Measurements from ENCODE around the gene PTPRN2.

GRCh38 chr7:158057446-158057845, 530.2 kb downstream of the PTPRN2 start:
- TF ChIP-seq CTCF (IDR thresholded peaks at IDR 0.05), result no peak
- no peak for TF ChIP-seq POLR2A (IDR thresholded peaks at IDR 0.05)
